ENCODE data around the gene HHAT. TPM values are rescaled to one million over a fixed set of nuclear protein-coding genes. Genes with fewer than 3 reads are reported as not detected.

The HHAT gene
- total and polyA plus RNA-seq, 3 donors from 2014 or later, result 8.5 to 24.3 (median 23.8) TPM

- 66 to 80% methylated on average over 4 of the region's 4 CpGs for WGBS, 2 donors
- DNase-seq, result no peak
- no peak overlapping the region for H3K27ac ChIP-seq
- no peaks in the 10 kb centered on the region for H3K36me3 ChIP-seq (ENCODE audit: low read depth, missing control alignments)
- no peaks in the 10 kb centered on the region for H3K27me3 ChIP-seq
- H3K9me3 ChIP-seq, result no peaks in the 10 kb centered on the region
- intact Hi-C loops (cut with DNase I; ENCODE audit: low total_unique reads), result no loop called here
- TF ChIP-seq POLR2A (IDR thresholded peaks at IDR 0.05), result no peak
- no peak for TF ChIP-seq CTCF (IDR thresholded peaks at IDR 0.05)
- H3K4me1 ChIP-seq, result no peaks in the 10 kb centered on the region
- no peak overlapping the region for H3K4me3 ChIP-seq
Measured at GRCh38 chr1:210586771-210587170, 258.1 kb downstream of the HHAT start.

- TF ChIP-seq CTCF (IDR thresholded peaks at IDR 0.05) (no peak), POLR2A (IDR thresholded peaks at IDR 0.05) (no peak)
- Histone ChIP-seq H3K4me1 (no peaks in the 10 kb centered on the region), H3K9me3 (no peaks in the 10 kb centered on the region), H3K27me3 (no peaks in the 10 kb centered on the region), H3K27ac (no peak overlapping the region), H3K36me3 (ENCODE audit: low read depth, missing control alignments) (no peaks in the 10 kb centered on the region), H3K4me3 (no peak overlapping the region)
- intact Hi-C loops (cut with DNase I; ENCODE audit: low total_unique reads), result no loop called here
- DNase-seq, result no peak
- WGBS, 2 donors, result 94 to 100% methylated on average over 2 to 4 of the region's 4 CpGs
Measured at GRCh38 chr1:210587566-210587965, 258.9 kb downstream of the HHAT start.

- Histone ChIP-seq H3K36me3 (ENCODE audit: low read depth, missing control alignments) (no peaks in the 10 kb centered on the region), H3K27me3 (no peaks in the 10 kb centered on the region), H3K27ac (no peak overlapping the region), H3K9me3 (no peaks in the 10 kb centered on the region), H3K4me3 (no peak overlapping the region), H3K4me1 (no peaks in the 10 kb centered on the region)
- no peak for DNase-seq
- intact Hi-C loops (cut with DNase I; ENCODE audit: low total_unique reads), result no loop called here
- TF ChIP-seq POLR2A (IDR thresholded peaks at IDR 0.05) (no peak), CTCF (IDR thresholded peaks at IDR 0.05) (no peak)
- WGBS, 2 donors, result 89 to 95% methylated on average over 3 of the region's 3 CpGs
Measured at GRCh38 chr1:210588357-210588756, 259.7 kb downstream of the HHAT start.

- TF ChIP-seq CTCF (IDR thresholded peaks at IDR 0.05) (no peak), POLR2A (IDR thresholded peaks at IDR 0.05) (no peak)
- DNase-seq, result no peak
- H3K36me3 ChIP-seq (ENCODE audit: low read depth, missing control alignments), result no peaks in the 10 kb centered on the region
- 89% methylated on average over 3 of the region's 3 CpGs for WGBS, 2 donors
- no peaks in the 10 kb centered on the region for H3K27me3 ChIP-seq
- H3K4me1 ChIP-seq, result no peaks in the 10 kb centered on the region
- H3K27ac ChIP-seq, result no peak overlapping the region
- intact Hi-C loops (cut with DNase I; ENCODE audit: low total_unique reads), result no loop called here
- H3K4me3 ChIP-seq, result no peak overlapping the region
- H3K9me3 ChIP-seq, result no peaks in the 10 kb centered on the region
Measured at GRCh38 chr1:210588946-210589345, 260.2 kb downstream of the HHAT start.

GRCh38 chr1:210591214-210591613 is 262.5 kb downstream of the HHAT start:
- Histone ChIP-seq H3K9me3 (no peaks in the 10 kb centered on the region), H3K27me3 (no peaks in the 10 kb centered on the region), H3K36me3 (ENCODE audit: low read depth, missing control alignments) (no peaks in the 10 kb centered on the region), H3K4me3 (no peak overlapping the region), H3K27ac (no peak overlapping the region), H3K4me1 (no peaks in the 10 kb centered on the region)
- intact Hi-C loops (cut with DNase I; ENCODE audit: low total_unique reads), result no loop called here
- TF ChIP-seq POLR2A (IDR thresholded peaks at IDR 0.05) (no peak), CTCF (IDR thresholded peaks at IDR 0.05) (no peak)
- no peak for DNase-seq
- WGBS, 2 donors, result 94 to 97% methylated on average over 1 of the region's 1 CpG

All from testis (tissue), 3 donors.